Measurements from ENCODE around the gene ARHGAP1. TPM values are rescaled to one million over a fixed set of nuclear protein-coding genes. Genes with fewer than 3 reads are reported as not detected.
A peak's percentile ranks its signal among the peaks of the same experiment; 100 is the strongest.

Gene ARHGAP1
- polyA plus RNA-seq, 3 donors: 53.6 to 60.4 (median 55.0) TPM

DNA sequence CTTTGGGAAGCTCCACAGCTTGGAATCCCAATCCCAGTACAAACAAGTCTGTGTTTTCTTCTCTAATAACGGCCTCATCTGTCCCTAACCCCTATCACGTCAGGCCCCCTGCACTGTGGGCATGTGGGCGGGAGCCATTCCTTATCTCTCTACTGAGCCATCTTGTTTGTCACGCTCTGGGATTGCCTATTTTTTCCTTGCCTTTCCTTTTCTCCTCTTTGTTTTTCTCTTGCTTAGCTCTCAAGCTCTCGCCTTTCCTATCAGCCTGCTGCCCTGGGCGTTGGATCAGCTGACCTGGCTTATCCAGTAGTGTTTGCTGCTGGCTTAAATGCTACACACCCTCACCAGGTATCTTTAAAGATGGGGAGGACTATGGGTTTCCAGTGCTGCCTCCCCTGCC lies 35.8 kb downstream of the ARHGAP1 start:
- no peak for DNase-seq (ENCODE audit: extremely low read depth in 1 of 11, low read depth in 9 of 11, low spot score in 4 of 11)

DNA sequence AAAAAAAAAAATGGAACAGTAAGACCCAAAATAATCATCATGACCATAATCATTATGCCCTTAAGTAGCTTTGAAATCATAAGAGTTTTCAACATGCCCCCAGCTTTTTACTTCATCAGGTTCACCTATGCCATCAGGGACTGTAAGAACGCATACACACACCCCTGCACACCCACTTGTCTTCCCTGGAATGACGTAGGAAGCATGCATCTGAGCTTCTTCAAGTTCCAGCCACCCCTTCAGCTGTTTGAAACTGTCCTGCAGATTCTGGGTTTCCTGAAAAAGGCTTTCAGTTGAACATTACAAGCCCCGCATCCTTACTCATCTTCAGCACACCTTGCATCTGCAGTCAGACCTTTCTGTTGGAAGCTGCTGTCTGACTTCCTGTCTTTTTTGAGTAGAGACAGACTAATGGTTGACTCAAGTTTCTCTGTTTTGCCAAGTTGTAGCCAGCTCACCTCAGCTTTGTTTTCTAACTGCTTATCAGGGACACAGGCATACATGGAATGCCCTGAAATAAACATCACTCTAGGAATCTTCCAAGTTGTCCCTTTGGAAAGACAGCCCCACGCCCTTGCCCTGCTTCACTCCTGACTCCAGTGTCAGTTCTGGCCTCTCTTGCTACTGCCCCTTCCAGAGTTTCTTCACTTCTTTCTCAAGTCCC lies 37.0 kb downstream of the ARHGAP1 start:
- DNase-seq (ENCODE audit: extremely low read depth in 1 of 11, low read depth in 9 of 11, low spot score in 4 of 11): no peak

DNA sequence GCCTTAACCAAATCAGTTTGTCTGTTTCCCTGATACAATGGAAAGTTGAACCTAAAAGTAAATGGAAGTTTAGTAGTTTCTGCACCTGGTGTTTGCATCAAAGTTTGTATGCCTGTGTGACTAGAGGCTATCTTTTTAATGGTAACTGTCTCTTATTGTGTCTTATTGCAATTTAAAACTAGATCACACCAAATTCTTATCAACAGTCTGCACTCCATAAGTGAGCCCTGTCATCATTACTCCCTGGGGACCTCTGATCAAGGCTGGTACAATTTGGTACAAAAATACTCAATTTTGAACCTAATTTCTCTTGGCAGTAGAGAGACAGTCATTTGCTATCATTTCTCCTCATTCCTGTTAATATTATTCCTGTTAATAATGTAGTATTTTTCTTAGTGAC lies 38.1 kb downstream of the ARHGAP1 start:
- no peak for DNase-seq (ENCODE audit: extremely low read depth in 1 of 11, low read depth in 9 of 11, low spot score in 4 of 11)

DNA sequence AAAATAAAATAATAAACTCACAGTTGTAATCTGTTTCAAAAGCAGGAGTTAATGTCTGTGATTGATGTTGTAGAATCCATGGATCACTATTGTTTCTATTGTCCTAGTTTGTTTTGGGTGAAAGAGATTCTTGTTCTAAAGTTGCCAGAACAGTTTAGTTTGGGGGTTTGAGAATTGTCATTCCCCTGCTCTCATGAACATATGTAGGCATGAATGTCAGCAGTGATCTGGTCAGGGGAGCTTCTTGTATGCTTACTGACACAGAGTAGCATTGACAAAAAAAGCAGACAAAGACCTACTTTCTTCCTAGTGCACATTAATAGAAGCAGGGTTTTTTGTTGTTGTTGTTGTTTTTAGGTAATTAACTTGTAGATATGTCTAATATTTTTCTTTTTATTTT lies 38.6 kb downstream of the ARHGAP1 start:
- no peak for DNase-seq (ENCODE audit: extremely low read depth in 1 of 11, low read depth in 9 of 11, low spot score in 4 of 11)

DNA sequence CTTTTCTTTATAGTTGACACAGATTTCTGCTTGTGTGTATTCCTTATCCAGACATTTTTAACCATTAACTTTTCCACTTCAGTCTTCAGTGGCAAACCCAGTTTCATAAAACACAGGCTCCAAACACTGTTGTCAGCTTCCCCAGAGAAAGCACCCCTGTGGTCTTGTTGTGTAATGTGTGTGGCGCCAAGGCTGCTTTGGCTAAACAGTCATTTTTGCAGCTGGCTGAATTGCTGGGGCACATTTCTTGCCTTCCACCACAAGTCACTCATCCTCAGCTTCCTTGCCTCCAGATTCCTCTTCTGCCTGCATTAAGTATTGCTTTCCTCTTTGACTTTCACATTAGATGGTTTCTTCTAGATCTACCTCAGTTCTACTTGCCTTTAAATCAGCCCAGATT lies 40.5 kb downstream of the ARHGAP1 start:
- no peak for DNase-seq (ENCODE audit: extremely low read depth in 1 of 11, low read depth in 9 of 11, low spot score in 4 of 11)

DNA sequence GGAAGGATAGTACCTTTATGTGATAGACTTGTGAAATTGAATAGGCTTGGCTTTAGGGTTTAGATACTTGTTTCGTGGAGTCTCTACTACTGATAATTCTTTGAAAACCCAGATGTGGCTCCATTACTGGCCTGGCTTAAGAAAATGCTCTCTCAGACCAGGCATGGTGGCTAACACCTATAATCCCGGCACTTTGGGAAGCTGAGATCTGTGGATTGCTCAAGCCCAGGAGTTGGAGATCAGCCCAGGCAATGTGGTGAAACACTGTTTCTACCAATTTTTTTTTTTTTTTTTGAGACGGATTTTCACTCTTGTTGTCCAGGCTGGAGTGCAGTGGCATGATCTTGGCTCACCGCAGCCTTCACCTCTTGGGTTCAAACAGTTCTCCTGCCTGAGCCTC lies 42.2 kb downstream of the ARHGAP1 start:
- DNase-seq (ENCODE audit: extremely low read depth in 1 of 11, low read depth in 9 of 11, low spot score in 4 of 11): no peak

DNA sequence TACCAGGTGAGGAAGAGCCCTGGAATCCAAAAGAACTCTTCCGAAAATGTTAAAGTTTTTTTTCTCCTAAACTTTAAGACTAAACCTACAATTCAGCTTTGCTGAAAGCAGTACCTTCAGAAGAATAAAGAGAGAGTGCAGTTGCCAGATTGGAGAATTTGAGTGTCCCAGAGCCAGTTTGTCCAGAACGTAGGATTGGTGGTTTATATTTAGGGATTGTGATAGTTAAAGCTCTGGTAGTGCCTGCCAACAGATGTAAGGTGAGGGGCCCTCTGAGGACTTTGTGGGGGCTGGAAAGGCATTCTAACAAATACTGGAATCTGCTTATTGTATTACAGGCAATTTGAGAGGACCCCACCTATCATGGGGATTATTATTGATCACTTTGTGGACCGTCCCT lies 43.2 kb downstream of the ARHGAP1 start:
- DNase-seq (ENCODE audit: extremely low read depth in 1 of 11, low read depth in 9 of 11, low spot score in 4 of 11): no peak

DNA sequence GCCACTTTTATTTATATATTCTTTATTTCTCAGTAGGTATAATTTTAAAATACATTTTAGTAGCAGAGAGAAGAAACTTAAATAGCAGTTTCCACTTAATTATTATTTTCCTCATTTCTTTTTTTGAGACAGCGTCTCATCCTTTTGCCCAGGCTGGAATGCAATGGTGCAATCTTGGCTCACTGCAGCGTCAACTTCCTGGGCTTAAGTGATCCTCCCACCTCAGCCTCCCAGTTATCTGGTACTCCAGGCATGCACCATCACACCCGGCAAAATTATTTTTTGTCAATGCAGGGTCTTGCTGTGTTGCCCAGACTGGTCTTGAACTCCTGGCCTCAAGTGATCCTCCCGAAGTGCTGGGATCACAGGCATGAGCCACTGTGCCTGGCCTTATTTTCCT lies 44.8 kb downstream of the ARHGAP1 start:
- no peak for DNase-seq (ENCODE audit: extremely low read depth in 1 of 11, low read depth in 9 of 11, low spot score in 4 of 11)

DNA sequence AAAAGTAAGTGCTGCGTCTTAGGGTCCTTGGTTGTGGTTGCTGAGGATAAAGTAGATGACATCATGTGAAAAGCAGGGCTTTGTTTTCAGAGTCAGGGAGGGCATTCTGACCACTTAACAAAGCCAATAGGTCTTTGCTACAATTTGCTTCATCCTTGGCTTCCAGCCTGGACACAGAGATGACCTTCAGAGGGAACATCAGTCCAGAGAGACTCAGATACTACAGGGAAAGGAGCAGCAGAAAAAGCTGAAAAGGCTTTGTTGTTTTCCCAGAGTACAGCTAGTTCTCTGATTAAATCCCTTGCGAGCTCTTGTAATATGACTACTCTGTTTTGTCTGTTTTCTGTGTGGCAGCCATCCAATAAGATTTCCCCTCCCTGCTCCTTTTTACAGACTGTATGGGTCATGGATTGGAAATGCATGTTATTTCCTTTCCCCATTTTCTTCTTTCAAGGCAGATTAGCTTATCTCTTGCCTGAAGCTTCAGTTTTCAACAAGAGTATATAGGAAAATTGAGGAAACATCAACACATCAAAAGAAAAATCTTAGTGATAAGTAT lies 51.2 kb downstream of the ARHGAP1 start:
- DNase-seq (ENCODE audit: extremely low read depth in 1 of 11, low read depth in 9 of 11, low spot score in 4 of 11): peak in 5 of 11 donors; percentile 9 to 28 (median 20)

DNA sequence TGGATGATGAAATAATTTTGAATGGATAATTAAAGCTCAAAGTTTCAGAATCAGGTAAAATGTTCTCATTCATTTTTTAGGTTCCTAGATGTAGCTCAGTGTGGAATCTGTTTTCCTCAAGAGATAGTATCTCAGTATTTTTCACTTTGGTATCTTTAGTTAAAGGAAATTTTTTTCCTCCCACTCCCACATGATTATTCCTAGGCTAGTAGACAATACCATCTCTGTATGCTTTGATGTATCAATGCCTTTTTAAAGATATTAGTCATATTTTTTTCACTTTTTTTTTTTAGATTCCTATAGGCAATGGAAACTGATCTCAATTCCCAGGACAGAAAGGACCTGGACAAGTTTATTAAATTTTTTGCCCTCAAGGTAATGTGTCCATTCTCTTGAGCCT lies 56.4 kb downstream of the ARHGAP1 start:
- DNase-seq (ENCODE audit: extremely low read depth in 1 of 11, low read depth in 9 of 11, low spot score in 4 of 11): no peak

DNA sequence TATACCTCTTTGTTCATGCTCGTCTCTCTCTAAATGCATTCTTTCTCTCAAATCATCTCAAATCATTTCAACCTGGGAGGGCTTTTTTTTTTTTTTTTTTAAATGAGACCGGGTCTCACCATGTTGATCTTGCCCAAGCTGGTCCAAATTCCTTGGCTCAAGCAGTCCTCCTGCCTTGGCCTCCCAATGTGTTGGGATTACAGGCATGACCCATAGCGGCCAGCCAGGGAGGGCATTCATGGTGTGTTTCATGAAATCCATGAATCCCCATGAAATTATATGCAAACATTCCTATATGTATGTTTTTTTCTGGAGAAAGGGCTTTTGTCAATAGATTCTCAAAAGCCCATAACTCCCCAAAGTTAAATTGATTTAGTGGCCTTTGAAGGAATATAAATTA lies 56.9 kb downstream of the ARHGAP1 start:
- no peak for DNase-seq (ENCODE audit: extremely low read depth in 1 of 11, low read depth in 9 of 11, low spot score in 4 of 11)

DNA sequence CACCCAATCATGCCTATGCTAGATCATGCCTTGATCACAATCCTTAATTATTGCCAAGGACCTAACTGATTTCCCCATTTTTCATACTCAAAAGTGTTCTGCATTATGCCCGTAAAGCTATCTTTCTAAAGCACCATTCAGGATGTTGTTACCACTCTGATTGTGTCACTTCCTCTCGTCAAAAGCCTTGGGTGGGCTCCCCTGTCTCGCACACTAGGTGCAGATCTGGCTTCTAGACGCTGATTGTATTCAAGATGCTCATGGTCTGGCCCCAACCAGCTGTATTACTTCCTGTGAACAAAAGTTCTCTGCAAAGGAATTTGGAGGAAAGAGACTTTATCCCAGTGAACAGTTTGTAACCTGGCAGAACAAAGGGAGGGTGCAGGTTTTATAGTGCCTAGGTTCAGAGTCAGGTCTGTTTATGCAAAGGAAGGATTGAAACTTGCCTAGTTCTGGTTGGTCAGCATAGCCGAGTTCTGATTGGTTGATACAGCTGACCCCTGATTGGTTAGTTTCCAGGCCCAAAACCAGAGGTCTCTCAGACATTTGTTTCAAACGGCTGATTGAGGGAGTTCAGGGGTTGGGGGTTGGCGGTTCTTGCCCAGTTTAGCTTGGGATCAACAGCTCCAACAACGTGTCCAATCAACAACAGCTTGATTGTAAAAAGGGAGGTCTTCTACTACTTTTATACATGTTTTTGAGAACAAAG lies 57.6 kb downstream of the ARHGAP1 start:
- DNase-seq (ENCODE audit: extremely low read depth in 1 of 11, low read depth in 9 of 11, low spot score in 4 of 11): no peak

DNA sequence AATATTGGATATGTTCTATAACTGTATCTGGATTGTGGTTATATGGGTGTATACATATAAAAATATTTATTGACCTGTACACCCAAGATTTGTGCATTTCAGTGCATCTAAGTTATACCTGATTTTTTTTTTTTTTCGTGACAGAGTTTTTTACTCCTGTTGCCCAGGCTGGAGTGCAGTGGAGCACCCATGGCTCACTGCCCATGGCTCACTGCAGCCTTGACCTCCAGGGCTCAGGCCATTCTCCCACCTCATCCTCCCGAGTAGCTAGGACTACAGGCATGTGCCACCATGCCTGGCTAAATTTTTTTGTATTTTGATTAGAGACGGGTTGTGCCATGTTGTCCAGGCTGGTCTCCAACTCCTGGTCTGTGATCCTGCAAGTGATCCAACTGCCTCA lies 58.8 kb downstream of the ARHGAP1 start:
- DNase-seq (ENCODE audit: extremely low read depth in 1 of 11, low read depth in 9 of 11, low spot score in 4 of 11): no peak

DNA sequence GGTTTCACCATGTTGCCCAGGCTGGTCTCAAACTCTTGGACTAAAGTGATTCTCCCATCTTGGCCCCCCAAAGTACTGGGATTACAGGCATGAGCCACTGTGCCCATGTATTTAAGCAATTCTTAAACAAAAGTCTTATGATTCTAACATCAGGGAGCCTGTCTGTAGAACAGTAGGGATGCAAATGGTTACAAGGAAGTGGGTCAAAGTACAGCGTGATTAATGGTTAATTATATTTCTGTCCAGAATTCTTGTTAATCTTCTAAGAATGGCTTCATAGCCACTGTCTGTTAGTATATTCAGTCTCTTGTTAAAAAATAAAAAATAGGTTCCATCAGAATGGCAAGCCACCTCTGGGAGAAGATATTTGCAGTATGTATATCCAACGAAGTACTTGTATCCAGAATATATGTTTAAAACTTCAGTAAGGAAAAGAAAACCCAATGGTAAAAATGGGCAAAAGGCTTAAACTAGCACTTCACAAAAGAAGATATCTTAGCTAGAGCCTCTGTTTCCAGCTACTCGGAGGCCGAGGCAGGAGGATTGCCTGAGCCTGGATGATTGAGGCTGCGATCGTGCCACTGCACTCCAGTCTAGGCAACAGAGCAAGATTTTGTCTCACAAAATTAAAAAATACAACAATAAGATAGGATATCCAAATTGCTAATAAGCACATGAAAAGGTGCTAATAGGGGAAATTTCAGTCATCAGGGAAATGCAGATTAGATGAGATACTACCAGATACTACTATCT lies 60.2 kb downstream of the ARHGAP1 start:
- DNase-seq (ENCODE audit: extremely low read depth in 1 of 11, low read depth in 9 of 11, low spot score in 4 of 11): peak in 1 of 11 donors; percentile 8

DNA sequence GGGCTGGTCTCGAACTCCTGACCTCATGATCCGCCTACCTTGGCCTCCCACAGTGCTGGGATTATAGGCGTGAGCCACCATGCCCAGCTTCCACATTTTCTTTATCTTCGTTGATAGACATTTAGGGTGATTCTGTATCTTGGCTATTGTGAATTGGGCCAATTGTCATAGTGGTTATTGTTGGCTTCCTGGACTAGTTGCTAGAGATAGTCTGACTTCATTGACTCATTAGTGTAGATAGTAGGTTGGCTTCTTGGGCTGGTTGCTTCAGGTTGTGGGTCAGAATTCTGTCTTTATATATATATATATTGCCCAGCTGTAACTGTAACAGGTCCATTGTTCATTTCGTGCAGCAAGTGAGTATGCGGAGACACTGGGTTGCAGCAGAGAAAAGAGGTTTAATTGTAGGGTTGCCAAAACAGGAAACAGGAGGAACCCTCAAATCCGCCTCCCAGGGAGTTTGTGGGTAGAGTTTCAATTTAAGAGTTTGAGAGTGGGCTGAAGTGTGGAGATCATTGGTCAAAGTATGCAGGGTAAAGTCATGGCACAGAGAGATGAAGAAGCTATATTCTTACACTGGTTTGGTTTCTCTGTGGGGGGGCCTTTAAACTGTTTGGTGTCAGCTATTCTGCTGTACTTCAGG lies 61.1 kb downstream of the ARHGAP1 start:
- DNase-seq (ENCODE audit: extremely low read depth in 1 of 11, low read depth in 9 of 11, low spot score in 4 of 11): no peak

DNA sequence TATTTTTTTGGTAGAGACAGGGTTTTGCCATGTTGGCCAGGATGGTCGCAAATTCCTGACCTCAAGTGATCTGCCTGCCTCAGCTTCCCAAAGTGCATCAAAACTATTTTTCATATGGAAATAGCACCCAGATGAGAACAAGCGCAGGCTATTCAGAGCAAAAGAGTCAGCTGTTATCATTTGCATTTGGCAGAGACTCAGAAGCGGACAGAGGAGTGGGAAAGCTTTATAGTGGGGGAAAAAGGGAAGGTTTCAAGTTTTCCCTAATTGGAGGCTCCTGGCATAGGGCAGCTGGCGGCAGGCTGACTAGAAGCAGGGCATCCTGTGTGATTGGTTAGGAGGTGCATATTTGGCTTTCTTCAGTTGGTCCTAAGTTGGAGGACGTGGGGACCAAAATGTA lies 62.9 kb downstream of the ARHGAP1 start:
- no peak for DNase-seq (ENCODE audit: extremely low read depth in 1 of 11, low read depth in 9 of 11, low spot score in 4 of 11)

DNA sequence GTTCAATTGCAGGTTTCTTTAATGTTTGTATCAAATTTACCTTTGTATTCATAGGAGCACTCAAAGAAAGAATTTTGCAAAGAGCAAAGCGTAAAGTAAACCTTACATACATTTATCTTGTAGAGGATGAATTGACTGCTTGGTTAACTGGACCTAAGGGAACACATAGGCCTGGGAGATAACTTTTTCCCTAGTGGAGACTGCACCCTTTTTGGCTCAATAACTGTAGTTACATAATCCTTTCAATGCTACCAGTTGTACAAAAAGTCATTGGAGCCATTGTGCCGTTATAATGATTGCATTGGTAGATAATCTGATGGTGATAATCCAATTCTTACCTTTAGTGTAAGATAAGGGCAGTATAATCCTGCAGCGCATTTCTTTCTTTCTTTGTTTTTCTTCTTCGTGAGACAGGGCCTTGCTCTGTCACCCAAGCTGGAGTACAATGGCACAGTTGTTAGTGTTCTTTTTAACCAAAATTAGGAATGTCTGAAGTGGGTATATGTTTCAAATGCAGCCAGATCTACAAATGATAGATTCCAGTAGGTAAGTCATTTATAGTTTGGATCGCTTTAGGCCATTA lies 64.8 kb downstream of the ARHGAP1 start:
- no peak for DNase-seq (ENCODE audit: extremely low read depth in 1 of 11, low read depth in 9 of 11, low spot score in 4 of 11)

DNA sequence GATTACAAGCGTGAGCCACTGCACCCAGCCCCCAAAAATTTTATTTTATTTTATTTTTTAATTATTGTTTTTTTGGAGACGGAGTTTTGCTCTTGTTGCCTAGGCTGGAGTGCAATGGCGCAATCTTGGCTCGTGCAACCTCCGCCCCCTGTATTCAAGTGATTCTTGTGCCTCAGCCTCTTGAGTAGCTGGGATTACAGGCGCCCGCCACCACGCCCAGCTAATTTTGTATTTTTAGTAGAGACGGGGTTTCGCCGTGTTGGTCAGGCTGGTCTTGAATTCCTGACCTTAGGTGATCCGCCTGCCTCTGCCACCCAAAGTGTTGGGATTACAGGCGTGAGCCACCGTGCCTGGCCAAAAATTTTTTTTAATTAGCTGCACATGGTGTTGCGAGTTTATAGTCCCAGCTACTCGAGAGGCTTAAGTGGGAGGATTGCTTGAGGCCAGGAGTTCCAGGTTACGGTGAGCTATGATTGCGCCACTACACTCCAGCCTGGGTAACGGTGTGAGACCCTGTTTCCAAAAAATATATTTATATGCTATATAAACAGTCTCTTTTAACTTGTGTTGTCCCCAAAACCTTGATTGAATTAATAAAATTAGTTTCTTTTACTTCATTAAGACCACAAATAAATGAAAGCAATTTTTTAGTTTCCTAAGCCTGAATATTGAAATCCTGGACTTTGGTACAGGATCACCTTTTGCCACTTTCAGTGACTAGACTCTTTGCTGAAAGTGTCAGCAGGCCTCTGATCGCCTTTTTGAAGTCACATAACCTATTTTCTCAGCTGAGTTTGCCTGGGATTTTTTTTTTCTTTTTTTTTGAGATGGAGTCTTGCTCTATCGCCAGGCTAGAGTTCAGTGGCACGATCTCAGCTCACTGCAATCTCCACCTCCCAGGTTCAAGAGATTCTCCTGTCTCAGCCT lies 66.9 kb downstream of the ARHGAP1 start:
- DNase-seq (ENCODE audit: extremely low read depth in 1 of 11, low read depth in 9 of 11, low spot score in 4 of 11): no peak

All from renal cortex interstitium (tissue), 11 donors.